Endothelial cell of umbilical vein (primary cell): ENCODE results near the gene CENPP. TPM values are rescaled to one million over a fixed set of nuclear protein-coding genes. Genes with fewer than 3 reads are reported as not detected.

Experiments used
- BruUV-seq: library from RNA; stranded (reverse); fragments of 400-500 nt; replicated peaks from 2 replicates; lab custom pipeline; 2021; lab: Mats Ljungman, UMichigan
- CTCF ChIA-PET: fragments of 300-600, 350-600 bp; sonication (Branson Sonifier 250); formaldehyde crosslinking; loops from one replicate; lab custom pipeline; 2021; ENCODE audit warnings: antibody characterized with exemption, inconsistent platforms; lab: Charles Lee
- POLR2A ChIA-PET: fragments of 300-600, 350-600 bp; sonication (Branson Sonifier 250); formaldehyde crosslinking; loops from one replicate; lab custom pipeline; 2021; ENCODE audit warnings: antibody characterized with exemption, inconsistent platforms; lab: Charles Lee
- DNase-seq: peaks from one replicate; pipeline ENCODE4 v3.0.0-alpha.2; 2011; ENCODE audit warnings: low read depth, low spot score
- FAIRE-seq: peaks from 2 replicates; lab custom pipeline; 2011; peaks lifted over from hg19 to GRCh38; lab: Jason Lieb, UNC
- H2AFZ ChIP-seq: 2 replicates; pipeline ENCODE4 v1.6.0; 2012; ENCODE audit warnings: low read depth, low read length, control low read depth, inconsistent platforms
- H3K27ac ChIP-seq: 2 replicates; pipeline ENCODE4 v1.5.1; 2011; ENCODE audit warnings: low read depth, mild to moderate bottlenecking, control low read depth, low read length, moderate library complexity; ENCODE audit not compliant: insufficient read depth
- H3K27me3 ChIP-seq, 2 experiments: 2 replicates each; pipeline versions ENCODE4 v1.6.0 to v1.6.1; 2011; ENCODE audit warnings: low read length in 2 of 2, mixed read lengths in 1 of 2; ENCODE audit not compliant: control insufficient read depth in 2 of 2, insufficient read depth in 2 of 2
- H3K36me3 ChIP-seq, 2 experiments: 2 replicates in 1 of 2; 3 replicates in 1 of 2; pipeline ENCODE4 v1.5.1; 2011; ENCODE audit warnings: low read length in 2 of 2, mild to moderate bottlenecking in 1 of 2, moderate library complexity in 1 of 2; ENCODE audit not compliant: control insufficient read depth in 2 of 2, insufficient read depth in 2 of 2; ENCODE audit errors: extremely low read depth in 1 of 2
- H3K4me1 ChIP-seq: 3 replicates; pipeline ENCODE4 v1.5.1; 2011; ENCODE audit warnings: mild to moderate bottlenecking, low read length; ENCODE audit not compliant: control insufficient read depth, insufficient read depth; ENCODE audit errors: extremely low read depth
- H3K4me2 ChIP-seq: 2 replicates; pipeline ENCODE4 v1.6.1; 2011; ENCODE audit warnings: low read length, control low read depth, mixed read lengths; ENCODE audit not compliant: insufficient read depth
- H3K4me3 ChIP-seq, 3 experiments: fragments of 200-600 bp in 1 of 3; sonication (generic), shearing (Covaris generic) in 1 of 3; replicated peaks in 1 of 3; 2 replicates each; pipeline ENCODE4 v1.5.1; 2011 to 2016; ENCODE audit warnings: control low read depth in 3 of 3, low read length in 3 of 3, mild to moderate bottlenecking in 2 of 3, inconsistent platforms in 1 of 3, low read depth in 1 of 3, moderate library complexity in 1 of 3; ENCODE audit not compliant: insufficient read depth in 1 of 3
- H3K79me2 ChIP-seq: 2 replicates; pipeline ENCODE4 v1.6.0; 2012; ENCODE audit warnings: low read length, inconsistent platforms; ENCODE audit not compliant: control insufficient read depth, insufficient read depth
- H3K9ac ChIP-seq: replicated peaks from 2 replicates; pipeline ENCODE3; 2011; ENCODE audit warnings: low read length, control low read depth; ENCODE audit not compliant: insufficient read depth; ENCODE audit errors: extremely low read depth
- H3K9me1 ChIP-seq: replicated peaks from 3 replicates; pipeline ENCODE4 v1.6.0; 2011; ENCODE audit warnings: mild to moderate bottlenecking, low read length; ENCODE audit not compliant: control insufficient read depth, insufficient read depth; ENCODE audit errors: extremely low read depth
- H3K9me3 ChIP-seq: replicated peaks from 2 replicates; pipeline ENCODE4 v1.5.1; 2012; ENCODE audit warnings: low read length, inconsistent platforms; ENCODE audit not compliant: control insufficient read depth, insufficient read depth
- H4K20me1 ChIP-seq: replicated peaks from 2 replicates; pipeline ENCODE3; 2011; ENCODE audit warnings: mild to moderate bottlenecking, low read length; ENCODE audit not compliant: control insufficient read depth, insufficient read depth; ENCODE audit errors: extremely low read depth
- CTCF ChIP-seq, 2 donors: IDR thresholded peaks; 1 replicate in 1 of 2; 2 replicates in 1 of 2; pipeline ENCODE4 v1.5.1; 2011; ENCODE audit warnings: low read length in 2 of 2, mild to moderate bottlenecking in 2 of 2, moderate library complexity in 2 of 2, control low read depth in 1 of 2, inconsistent platforms in 1 of 2, low read depth in 1 of 2; ENCODE audit not compliant: insufficient read depth in 1 of 2; ENCODE audit errors: extremely low read depth in 1 of 2
- GATA2 ChIP-seq: IDR thresholded peaks from 2 replicates; pipeline ENCODE4 v1.7.0; 2011; ENCODE audit warnings: low read depth, mild to moderate bottlenecking, moderate library complexity, mixed read lengths, low read length; ENCODE audit not compliant: insufficient read length, insufficient read depth
- JUN ChIP-seq: IDR thresholded peaks from 2 replicates; pipeline ENCODE4 v1.6.1; 2011; ENCODE audit warnings: borderline replicate concordance, low read depth; ENCODE audit not compliant: insufficient read length, insufficient read depth
- dilution Hi-C: fragments of 300-500 bp; cut with MboI; formaldehyde crosslinking; loops from one replicate; pipeline ENCODE4 v1.15.0; 2019; ENCODE audit warnings: low sequenced_read_pairs; ENCODE audit not compliant: extremely low pct_ligation_motif_present
- intact Hi-C: fragments of 100-400 bp; cut with micrococcal nuclease; formaldehyde crosslinking; loops from one replicate; pipeline ENCODE4 v1.10.0; 2022
- polyA plus RNA-seq, 4 experiments: library from polyadenylated mRNA; depleted of rRNA in 3 of 4; stranded (reverse) in 3 of 4; unstranded in 1 of 4; fragments of >200 nt; gene quantifications; 2 replicates each; pipeline versions ENCODE4 v1.2.1 to v1.2.3, GENCODE V29; 2011 to 2012; ENCODE audit warnings: missing spikeins in 1 of 4
- total RNA-seq: library from RNA; stranded (reverse); gene quantifications from 2 replicates; pipeline ENCODE4 v1.2.3, GENCODE V29; 2021

The CENPP gene
- total and polyA plus RNA-seq, 2 donors (not counting 3 experiments of a cell fraction or from before 2014, with no cell fraction given), result 1.2 to 12.0 TPM

GRCh38 chr9:92378865-92379560, 53.3 kb downstream of the CENPP start:
- intact Hi-C loops, result no loop called here
- H3K79me2 ChIP-seq, result no peaks in the 10 kb centered on the region
- ChIA-PET POLR2A (no interaction called here), CTCF (no interaction called here)
- H3K27ac ChIP-seq, result no peak overlapping the region
- H3K9me3 ChIP-seq, result no peaks in the 10 kb centered on the region
- no peaks in the 10 kb centered on the region for H3K9me1 ChIP-seq
- BruUV-seq, result no TSS peak
- H2AFZ ChIP-seq, result no peak overlapping the region
- H3K4me3 ChIP-seq, result no peak overlapping the region
- dilution Hi-C loops, result no loop called here
- TF ChIP-seq CTCF (IDR thresholded peaks at IDR 0.05; ENCODE audit: extremely low read depth in 1 of 2, insufficient read depth in 1 of 2, low read depth in 1 of 2, low read length in 2 of 2), result no peak
- no peak overlapping the region for H3K4me2 ChIP-seq
- DNase-seq (no peak), FAIRE-seq (peak; percentile 69)
- H3K9ac ChIP-seq, result no peak overlapping the region
- H3K27me3 ChIP-seq, result no peaks in the 10 kb centered on the region
- H3K36me3 ChIP-seq, result no peaks in the 10 kb centered on the region
- no peaks in the 10 kb centered on the region for H4K20me1 ChIP-seq
- H3K4me1 ChIP-seq, result no peaks in the 10 kb centered on the region

- Histone ChIP-seq H3K36me3 (no peaks in the 10 kb centered on the region), H3K9me1 (no peaks in the 10 kb centered on the region), H4K20me1 (no peaks in the 10 kb centered on the region), H3K4me1 (peaks cover 6% of the 10 kb centered on the region), H3K9me3 (no peaks in the 10 kb centered on the region), H3K27ac (no peak overlapping the region), H3K4me3 (no peak overlapping the region), H3K79me2 (no peaks in the 10 kb centered on the region), H2AFZ (no peak overlapping the region), H3K27me3 (no peaks in the 10 kb centered on the region), H3K9ac (no peak overlapping the region), H3K4me2 (no peak overlapping the region)
- dilution Hi-C loops, result no loop called here
- POLR2A ChIA-PET, result no interaction called here
- CTCF ChIA-PET, result interaction anchor here (0.7 kb wide), 1 partner anchor 9 kb away, joined by 3 read pairs; no protein-coding TSS in a partner anchor
- no TSS peak for BruUV-seq
- FAIRE-seq (no peak), DNase-seq (no peak)
- intact Hi-C loops, result no loop called here
- TF ChIP-seq GATA2 (no peak), JUN (no peak), CTCF (IDR thresholded peaks at IDR 0.05; ENCODE audit: extremely low read depth in 1 of 2, insufficient read depth in 1 of 2, low read depth in 1 of 2, low read length in 2 of 2) (no peak)
Observed at GRCh38 chr9:92380603-92381002, 54.9 kb downstream of the CENPP start.
